ENCODE measurements around the gene TNPO1.
"Not testable (repeated sequence)": the region's sequence is repeated elsewhere in the genome, so short reads cannot be mapped to it uniquely, and the experiment has no call there.

The TNPO1 gene

GRCh38 chr5:72816284-72817075 lies at the start of gene TNPO1:
Gene TNPO1, plus strand, starts transcription at chr5:72816661. Its CDS starts 77 bp downstream, at chr5:72816738.
- DNase-seq: peak; percentile 76 to 85

- no peak for DNase-seq
Observed at GRCh38 chr5:72767289-72768010, 49.0 kb upstream of the TNPO1 start.

- no peak for DNase-seq
Observed at GRCh38 chr5:72770266-72770665, 46.2 kb upstream of the TNPO1 start.

GRCh38 chr5:72776684-72777083 lies 39.8 kb upstream of the TNPO1 start:
- DNase-seq: no peak

- DNase-seq: no peak
Observed at GRCh38 chr5:72779520-72779919, 36.9 kb upstream of the TNPO1 start.

- no peak for DNase-seq
Observed at GRCh38 chr5:72783354-72783753, 33.1 kb upstream of the TNPO1 start.

- no peak for DNase-seq
Observed at GRCh38 chr5:72784129-72784528, 32.3 kb upstream of the TNPO1 start.

GRCh38 chr5:72785801-72786200 lies 30.7 kb upstream of the TNPO1 start:
- DNase-seq: no peak

- DNase-seq: no peak
Observed at GRCh38 chr5:72786676-72787075, 29.8 kb upstream of the TNPO1 start.

GRCh38 chr5:72788866-72789505 lies 27.5 kb upstream of the TNPO1 start:
- no peak for DNase-seq

- no peak for DNase-seq
Observed at GRCh38 chr5:72790186-72790585, 26.3 kb upstream of the TNPO1 start.

GRCh38 chr5:72792662-72793061 lies 23.8 kb upstream of the TNPO1 start:
- DNase-seq: not testable (repeated sequence)

- DNase-seq: no peak
Observed at GRCh38 chr5:72796001-72796400, 20.5 kb upstream of the TNPO1 start.

- DNase-seq: no peak
Observed at GRCh38 chr5:72799721-72800120, 16.7 kb upstream of the TNPO1 start.

GRCh38 chr5:72808637-72809036 lies 7.8 kb upstream of the TNPO1 start:
- DNase-seq: not testable (repeated sequence)

GRCh38 chr5:72811849-72812248 lies 4.6 kb upstream of the TNPO1 start:
- no peak for DNase-seq

- peak; percentile 66 to 80 for DNase-seq
Observed at GRCh38 chr5:72812488-72812887, 4.0 kb upstream of the TNPO1 start.

GRCh38 chr5:72814104-72814503 lies 2.4 kb upstream of the TNPO1 start:
- DNase-seq: no peak

- DNase-seq: no peak
Observed at GRCh38 chr5:72814864-72815263, 1.6 kb upstream of the TNPO1 start.

GRCh38 chr5:72815580-72816283 lies 729 bp upstream of the TNPO1 start:
- peak in 1 of 2 donors; percentile 26 for DNase-seq

GRCh38 chr5:72817076-72817481 lies 618 bp downstream of the TNPO1 start:
- peak; percentile 84 to 87 for DNase-seq

GRCh38 chr5:72817671-72818266 lies 1.3 kb downstream of the TNPO1 start:
- DNase-seq: peak in 1 of 2 donors; percentile 35
